Fibroblast of the aortic adventitia (primary cell): ENCODE results near the gene WDR33. TPM values are rescaled to one million over a fixed set of nuclear protein-coding genes. Genes with fewer than 3 reads are reported as not detected.
"Not testable (repeated sequence)": the region's sequence is repeated elsewhere in the genome, so short reads cannot be mapped to it uniquely, and the experiment has no call there.

Experiments
- DNase-seq: peaks from one replicate; pipeline ENCODE4 v3.0.0-alpha.2; 2010; ENCODE audit warnings: low read depth
- H3K4me3 ChIP-seq: 2 replicates; pipeline ENCODE4 v1.5.1; 2011; ENCODE audit warnings: low read depth, mild to moderate bottlenecking, control low read depth, low read length, moderate library complexity
- CTCF ChIP-seq: IDR thresholded peaks from 2 replicates; pipeline ENCODE4 v1.5.1; 2011; ENCODE audit warnings: mild to moderate bottlenecking, low read length, control low read depth, inconsistent platforms; ENCODE audit not compliant: insufficient read depth
- total RNA-seq: library from RNA; depleted of rRNA; stranded (reverse); fragments of >200 nt; gene quantifications from 2 replicates; pipeline ENCODE4 v1.2.3, GENCODE V29; 2012; ENCODE audit warnings: low replicate concordance

WDR33 gene
- total RNA-seq, 1 donor: 34.4 TPM

GRCh38 chr2:127810156-127810618, 784 bp downstream of the WDR33 start:
- DNase-seq: no peak
- peak overlapping the region; percentile 90 for H3K4me3 ChIP-seq
- TF ChIP-seq CTCF: no peak

- DNase-seq: peak; percentile 8
- TF ChIP-seq CTCF: no peak
- H3K4me3 ChIP-seq: no peak overlapping the region
Measured at GRCh38 chr2:127807678-127808353, 3.2 kb downstream of the WDR33 start.

- H3K4me3 ChIP-seq, DNase-seq: not testable (repeated sequence)
Measured at GRCh38 chr2:127806860-127807259, 4.1 kb downstream of the WDR33 start.

- no peak overlapping the region for H3K4me3 ChIP-seq
- no peak for TF ChIP-seq CTCF
- no peak for DNase-seq
Measured at GRCh38 chr2:127805491-127805890, 5.5 kb downstream of the WDR33 start.

- TF ChIP-seq CTCF: no peak
- DNase-seq: no peak
Measured at GRCh38 chr2:127799926-127800325, 11.0 kb downstream of the WDR33 start.

GRCh38 chr2:127796389-127796788, 14.6 kb downstream of the WDR33 start:
- no peak for TF ChIP-seq CTCF
- no peak for DNase-seq
- no peak overlapping the region for H3K4me3 ChIP-seq

More at GRCh38 chr2:127799926-127800325, 11.0 kb downstream of the WDR33 start:
- no peak overlapping the region for H3K4me3 ChIP-seq

- not testable (repeated sequence) for DNase-seq, H3K4me3 ChIP-seq
Measured at GRCh38 chr2:127794901-127795300, 16.1 kb downstream of the WDR33 start.

GRCh38 chr2:127792805-127793204, 18.2 kb downstream of the WDR33 start:
- DNase-seq: no peak
- no peak for TF ChIP-seq CTCF
- no peak overlapping the region for H3K4me3 ChIP-seq
